HEK293 (cell line): ENCODE measurements around the gene TAPBP.

ENCODE experiments used
- EGR2 ChIP-seq: fragments of 450-650 bp; formaldehyde crosslinking; IDR thresholded peaks from 2 replicates; pipeline ENCODE4 v1.5.1; 2016; ENCODE audit warnings: low read depth, missing biosample characterization, missing genetic modification characterization
- GLIS1 ChIP-seq: fragments of 450-650 bp; formaldehyde crosslinking; IDR thresholded peaks from 2 replicates; pipeline ENCODE4 v1.5.1; 2016; ENCODE audit warnings: missing biosample characterization, missing genetic modification characterization
- KLF16 ChIP-seq: fragments of 450-650 bp; formaldehyde crosslinking; IDR thresholded peaks from 2 replicates; pipeline ENCODE4 v1.5.1; 2017; ENCODE audit warnings: missing biosample characterization, missing genetic modification characterization
- RBAK ChIP-seq: fragments of 450-650 bp; formaldehyde crosslinking; IDR thresholded peaks from 2 replicates; pipeline ENCODE4 v1.5.1; 2016; ENCODE audit warnings: missing biosample characterization, missing genetic modification characterization
- ZFP41 ChIP-seq: fragments of 450-650 bp; formaldehyde crosslinking; IDR thresholded peaks from 2 replicates; pipeline ENCODE4 v1.5.1; 2016; ENCODE audit warnings: missing biosample characterization, missing genetic modification characterization, borderline replicate concordance
- ZNF138 ChIP-seq: fragments of 450-650 bp; formaldehyde crosslinking; IDR thresholded peaks from 2 replicates; pipeline ENCODE4 v1.5.1; 2016; ENCODE audit warnings: missing biosample characterization, missing genetic modification characterization, borderline replicate concordance
- ZNF248 ChIP-seq: fragments of 450-650 bp; formaldehyde crosslinking; IDR thresholded peaks from 2 replicates; pipeline ENCODE4 v1.5.1; 2017; ENCODE audit warnings: missing biosample characterization, missing genetic modification characterization
- ZNF274 ChIP-seq, 2 experiments: fragments of 200-500 bp in 1 of 2; fragments of 450-650 bp in 1 of 2; sonication (Bioruptor generic) in 1 of 2; formaldehyde crosslinking in 1 of 2; IDR thresholded peaks; 2 replicates each; pipeline versions ENCODE4 v1.5.1 to v1.6.1; 2014 to 2016; ENCODE audit warnings: borderline replicate concordance in 1 of 2, inconsistent platforms in 1 of 2, low read length in 1 of 2, missing biosample characterization in 1 of 2, missing genetic modification characterization in 1 of 2
- ZNF324 ChIP-seq: fragments of 450-650 bp; formaldehyde crosslinking; IDR thresholded peaks from 2 replicates; pipeline ENCODE4 v1.5.1; 2016; ENCODE audit warnings: missing biosample characterization, missing genetic modification characterization
- ZNF350 ChIP-seq: fragments of 450-650 bp; formaldehyde crosslinking; IDR thresholded peaks from 2 replicates; pipeline ENCODE4 v1.5.0; 2017; ENCODE audit warnings: missing biosample characterization, mild to moderate bottlenecking, missing genetic modification characterization
- ZNF394 ChIP-seq: fragments of 450-650 bp; formaldehyde crosslinking; IDR thresholded peaks from 2 replicates; pipeline ENCODE4 v1.5.1; 2016; ENCODE audit warnings: missing biosample characterization, missing genetic modification characterization, mild to moderate bottlenecking, moderate library complexity, borderline replicate concordance
- ZNF423 ChIP-seq: fragments of 450-650 bp; formaldehyde crosslinking; IDR thresholded peaks from 2 replicates; pipeline ENCODE4 v1.5.1; 2016; ENCODE audit warnings: missing biosample characterization, missing genetic modification characterization
- ZNF473 ChIP-seq: fragments of 450-650 bp; formaldehyde crosslinking; IDR thresholded peaks from 2 replicates; pipeline ENCODE4 v1.5.1; 2017; ENCODE audit warnings: missing biosample characterization, missing genetic modification characterization
- ZNF521 ChIP-seq: fragments of 450-650 bp; formaldehyde crosslinking; IDR thresholded peaks from 2 replicates; pipeline ENCODE4 v1.5.1; 2017; ENCODE audit warnings: missing biosample characterization, mild to moderate bottlenecking, missing genetic modification characterization
- ZNF664 ChIP-seq: fragments of 450-650 bp; formaldehyde crosslinking; IDR thresholded peaks from 2 replicates; pipeline ENCODE4 v1.5.1; 2016; ENCODE audit warnings: missing biosample characterization, missing genetic modification characterization
- ZNF791 ChIP-seq: fragments of 450-650 bp; formaldehyde crosslinking; IDR thresholded peaks from 2 replicates; pipeline ENCODE4 v1.5.1; 2016; ENCODE audit warnings: missing biosample characterization, missing genetic modification characterization
- ZXDB ChIP-seq: fragments of 450-650 bp; formaldehyde crosslinking; IDR thresholded peaks from 2 replicates; pipeline ENCODE4 v1.5.1; 2016; ENCODE audit warnings: missing biosample characterization, missing genetic modification characterization
- TF ChIP-seq, protein P1 (sequence below): fragments of 450-650 bp; formaldehyde crosslinking; IDR thresholded peaks from 2 replicates; pipeline ENCODE4 v1.5.1; 2017; ENCODE audit warnings: missing biosample characterization, missing genetic modification characterization
- TF ChIP-seq, protein P2 (sequence below): fragments of 450-650 bp; formaldehyde crosslinking; IDR thresholded peaks from 2 replicates; pipeline ENCODE4 v1.5.1; 2016; ENCODE audit warnings: missing biosample characterization, missing genetic modification characterization
- TF ChIP-seq, protein P3 (sequence below): fragments of 450-650 bp; formaldehyde crosslinking; IDR thresholded peaks from 2 replicates; pipeline ENCODE4 v1.5.1; 2016; ENCODE audit warnings: missing biosample characterization, missing genetic modification characterization
- TF ChIP-seq, protein P4 (sequence below): fragments of 450-650 bp; formaldehyde crosslinking; IDR thresholded peaks from 2 replicates; pipeline ENCODE4 v1.5.1; 2017; ENCODE audit warnings: missing biosample characterization, missing genetic modification characterization
- TF ChIP-seq, protein P5 (sequence below): fragments of 450-650 bp; formaldehyde crosslinking; IDR thresholded peaks from 2 replicates; pipeline ENCODE4 v1.5.1; 2016; ENCODE audit warnings: missing biosample characterization, missing genetic modification characterization, low read depth
- TF ChIP-seq, protein P6 (sequence below): fragments of 450-650 bp; formaldehyde crosslinking; IDR thresholded peaks from 2 replicates; pipeline ENCODE4 v1.5.1; 2016; ENCODE audit warnings: missing biosample characterization, missing genetic modification characterization
- TF ChIP-seq, protein P7 (sequence below): fragments of 450-650 bp; formaldehyde crosslinking; IDR thresholded peaks from 2 replicates; pipeline ENCODE4 v1.5.1; 2016; ENCODE audit warnings: missing biosample characterization, missing genetic modification characterization

TAPBP gene

DNA sequence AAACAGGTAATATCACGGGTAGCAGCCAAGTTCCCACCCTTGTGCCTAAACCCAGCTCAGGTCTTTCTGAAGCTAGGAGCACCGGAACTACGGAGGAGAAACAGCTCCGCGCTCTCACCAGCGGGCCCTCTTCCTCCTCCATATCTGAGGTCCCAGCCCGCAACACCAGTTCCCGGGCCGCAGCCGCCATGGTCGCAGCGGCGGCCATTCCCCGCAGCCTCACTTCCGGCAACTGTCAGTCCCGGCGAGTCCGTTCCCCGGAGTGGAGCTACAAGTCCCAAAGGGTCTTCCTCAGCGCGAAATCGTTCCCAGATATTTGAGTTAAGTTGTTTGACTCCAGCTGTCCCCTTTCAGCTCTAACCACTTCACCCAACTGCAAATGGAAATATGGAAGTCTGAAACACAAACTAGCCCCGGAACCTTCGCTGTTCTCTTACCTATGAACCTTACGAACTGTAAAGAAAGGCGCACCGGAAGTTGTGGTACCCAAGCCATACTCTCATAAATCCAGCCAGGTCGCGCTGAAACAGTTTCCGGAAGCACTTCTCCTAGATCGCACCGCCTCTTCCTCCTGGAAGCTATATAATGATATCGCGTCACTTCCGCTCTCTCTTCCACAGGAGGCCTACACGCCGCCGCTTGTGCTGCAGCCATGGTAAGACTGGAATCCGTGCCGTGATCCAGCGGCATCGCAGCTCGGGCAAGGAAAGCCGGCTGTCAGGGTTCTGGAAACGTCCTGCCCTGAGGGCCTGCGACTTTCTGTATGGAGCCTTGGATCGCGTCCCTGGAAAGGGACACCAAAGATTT is 42.2 kb downstream of the TAPBP start, which contains the start of the genes RPS18 and VPS52 (continued):
- no peak for TF ChIP-seq ZNF350 (tag by site-specific recombination)
- TF ChIP-seq, protein P1, sequence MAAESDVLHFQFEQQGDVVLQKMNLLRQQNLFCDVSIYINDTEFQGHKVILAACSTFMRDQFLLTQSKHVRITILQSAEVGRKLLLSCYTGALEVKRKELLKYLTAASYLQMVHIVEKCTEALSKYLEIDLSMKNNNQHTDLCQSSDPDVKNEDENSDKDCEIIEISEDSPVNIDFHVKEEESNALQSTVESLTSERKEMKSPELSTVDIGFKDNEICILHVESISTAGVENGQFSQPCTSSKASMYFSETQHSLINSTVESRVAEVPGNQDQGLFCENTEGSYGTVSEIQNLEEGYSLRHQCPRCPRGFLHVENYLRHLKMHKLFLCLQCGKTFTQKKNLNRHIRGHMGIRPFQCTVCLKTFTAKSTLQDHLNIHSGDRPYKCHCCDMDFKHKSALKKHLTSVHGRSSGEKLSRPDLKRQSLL: 0 out of 2 replicates have a peak, but pooled peaks have one; percentile 4
- TF ChIP-seq, protein P2, sequence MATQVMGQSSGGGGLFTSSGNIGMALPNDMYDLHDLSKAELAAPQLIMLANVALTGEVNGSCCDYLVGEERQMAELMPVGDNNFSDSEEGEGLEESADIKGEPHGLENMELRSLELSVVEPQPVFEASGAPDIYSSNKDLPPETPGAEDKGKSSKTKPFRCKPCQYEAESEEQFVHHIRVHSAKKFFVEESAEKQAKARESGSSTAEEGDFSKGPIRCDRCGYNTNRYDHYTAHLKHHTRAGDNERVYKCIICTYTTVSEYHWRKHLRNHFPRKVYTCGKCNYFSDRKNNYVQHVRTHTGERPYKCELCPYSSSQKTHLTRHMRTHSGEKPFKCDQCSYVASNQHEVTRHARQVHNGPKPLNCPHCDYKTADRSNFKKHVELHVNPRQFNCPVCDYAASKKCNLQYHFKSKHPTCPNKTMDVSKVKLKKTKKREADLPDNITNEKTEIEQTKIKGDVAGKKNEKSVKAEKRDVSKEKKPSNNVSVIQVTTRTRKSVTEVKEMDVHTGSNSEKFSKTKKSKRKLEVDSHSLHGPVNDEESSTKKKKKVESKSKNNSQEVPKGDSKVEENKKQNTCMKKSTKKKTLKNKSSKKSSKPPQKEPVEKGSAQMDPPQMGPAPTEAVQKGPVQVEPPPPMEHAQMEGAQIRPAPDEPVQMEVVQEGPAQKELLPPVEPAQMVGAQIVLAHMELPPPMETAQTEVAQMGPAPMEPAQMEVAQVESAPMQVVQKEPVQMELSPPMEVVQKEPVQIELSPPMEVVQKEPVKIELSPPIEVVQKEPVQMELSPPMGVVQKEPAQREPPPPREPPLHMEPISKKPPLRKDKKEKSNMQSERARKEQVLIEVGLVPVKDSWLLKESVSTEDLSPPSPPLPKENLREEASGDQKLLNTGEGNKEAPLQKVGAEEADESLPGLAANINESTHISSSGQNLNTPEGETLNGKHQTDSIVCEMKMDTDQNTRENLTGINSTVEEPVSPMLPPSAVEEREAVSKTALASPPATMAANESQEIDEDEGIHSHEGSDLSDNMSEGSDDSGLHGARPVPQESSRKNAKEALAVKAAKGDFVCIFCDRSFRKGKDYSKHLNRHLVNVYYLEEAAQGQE (tag by site-specific recombination): peak; percentile 31; the same call in 1 of the 2 replicates
- TF ChIP-seq ZNF138 (tag by site-specific recombination): no peak
- TF ChIP-seq ZNF394: peak; percentile 73
- TF ChIP-seq, protein P3, sequence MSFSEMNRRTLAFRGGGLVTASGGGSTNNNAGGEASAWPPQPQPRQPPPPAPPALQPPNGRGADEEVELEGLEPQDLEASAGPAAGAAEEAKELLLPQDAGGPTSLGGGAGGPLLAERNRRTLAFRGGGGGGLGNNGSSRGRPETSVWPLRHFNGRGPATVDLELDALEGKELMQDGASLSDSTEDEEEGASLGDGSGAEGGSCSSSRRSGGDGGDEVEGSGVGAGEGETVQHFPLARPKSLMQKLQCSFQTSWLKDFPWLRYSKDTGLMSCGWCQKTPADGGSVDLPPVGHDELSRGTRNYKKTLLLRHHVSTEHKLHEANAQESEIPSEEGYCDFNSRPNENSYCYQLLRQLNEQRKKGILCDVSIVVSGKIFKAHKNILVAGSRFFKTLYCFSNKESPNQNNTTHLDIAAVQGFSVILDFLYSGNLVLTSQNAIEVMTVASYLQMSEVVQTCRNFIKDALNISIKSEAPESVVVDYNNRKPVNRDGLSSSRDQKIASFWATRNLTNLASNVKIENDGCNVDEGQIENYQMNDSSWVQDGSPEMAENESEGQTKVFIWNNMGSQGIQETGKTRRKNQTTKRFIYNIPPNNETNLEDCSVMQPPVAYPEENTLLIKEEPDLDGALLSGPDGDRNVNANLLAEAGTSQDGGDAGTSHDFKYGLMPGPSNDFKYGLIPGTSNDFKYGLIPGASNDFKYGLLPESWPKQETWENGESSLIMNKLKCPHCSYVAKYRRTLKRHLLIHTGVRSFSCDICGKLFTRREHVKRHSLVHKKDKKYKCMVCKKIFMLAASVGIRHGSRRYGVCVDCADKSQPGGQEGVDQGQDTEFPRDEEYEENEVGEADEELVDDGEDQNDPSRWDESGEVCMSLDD: peak; percentile 75
- TF ChIP-seq, protein P4, sequence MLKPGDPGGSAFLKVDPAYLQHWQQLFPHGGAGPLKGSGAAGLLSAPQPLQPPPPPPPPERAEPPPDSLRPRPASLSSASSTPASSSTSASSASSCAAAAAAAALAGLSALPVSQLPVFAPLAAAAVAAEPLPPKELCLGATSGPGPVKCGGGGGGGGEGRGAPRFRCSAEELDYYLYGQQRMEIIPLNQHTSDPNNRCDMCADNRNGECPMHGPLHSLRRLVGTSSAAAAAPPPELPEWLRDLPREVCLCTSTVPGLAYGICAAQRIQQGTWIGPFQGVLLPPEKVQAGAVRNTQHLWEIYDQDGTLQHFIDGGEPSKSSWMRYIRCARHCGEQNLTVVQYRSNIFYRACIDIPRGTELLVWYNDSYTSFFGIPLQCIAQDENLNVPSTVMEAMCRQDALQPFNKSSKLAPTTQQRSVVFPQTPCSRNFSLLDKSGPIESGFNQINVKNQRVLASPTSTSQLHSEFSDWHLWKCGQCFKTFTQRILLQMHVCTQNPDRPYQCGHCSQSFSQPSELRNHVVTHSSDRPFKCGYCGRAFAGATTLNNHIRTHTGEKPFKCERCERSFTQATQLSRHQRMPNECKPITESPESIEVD (tag by site-specific recombination): no peak
- peak; percentile 92 for TF ChIP-seq ZXDB (tag by site-specific recombination)
- TF ChIP-seq, protein P5, sequence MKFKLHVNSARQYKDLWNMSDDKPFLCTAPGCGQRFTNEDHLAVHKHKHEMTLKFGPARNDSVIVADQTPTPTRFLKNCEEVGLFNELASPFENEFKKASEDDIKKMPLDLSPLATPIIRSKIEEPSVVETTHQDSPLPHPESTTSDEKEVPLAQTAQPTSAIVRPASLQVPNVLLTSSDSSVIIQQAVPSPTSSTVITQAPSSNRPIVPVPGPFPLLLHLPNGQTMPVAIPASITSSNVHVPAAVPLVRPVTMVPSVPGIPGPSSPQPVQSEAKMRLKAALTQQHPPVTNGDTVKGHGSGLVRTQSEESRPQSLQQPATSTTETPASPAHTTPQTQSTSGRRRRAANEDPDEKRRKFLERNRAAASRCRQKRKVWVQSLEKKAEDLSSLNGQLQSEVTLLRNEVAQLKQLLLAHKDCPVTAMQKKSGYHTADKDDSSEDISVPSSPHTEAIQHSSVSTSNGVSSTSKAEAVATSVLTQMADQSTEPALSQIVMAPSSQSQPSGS (tag by site-specific recombination): 0 out of 2 replicates have a peak, but pooled peaks have one; percentile 5
- no peak; the same call in none of the 2 replicates for TF ChIP-seq ZNF324 (tag by site-specific recombination)
- peak; percentile 51; the same call in 1 of the 2 replicates for TF ChIP-seq KLF16
- no peak for TF ChIP-seq RBAK (tag by site-specific recombination)
- no peak for TF ChIP-seq EGR2 (tag by site-specific recombination)
- TF ChIP-seq ZNF791 (tag by site-specific recombination): no peak
- no peak for TF ChIP-seq ZNF473 (tag by site-specific recombination)
- no peak for TF ChIP-seq ZNF664 (tag by site-specific recombination)
- 0 out of 2 replicates have a peak, but pooled peaks have one; percentile 10 for TF ChIP-seq ZNF423 (tag by site-specific recombination)
- TF ChIP-seq ZFP41 (tag by site-specific recombination): no peak
- TF ChIP-seq, protein P6, sequence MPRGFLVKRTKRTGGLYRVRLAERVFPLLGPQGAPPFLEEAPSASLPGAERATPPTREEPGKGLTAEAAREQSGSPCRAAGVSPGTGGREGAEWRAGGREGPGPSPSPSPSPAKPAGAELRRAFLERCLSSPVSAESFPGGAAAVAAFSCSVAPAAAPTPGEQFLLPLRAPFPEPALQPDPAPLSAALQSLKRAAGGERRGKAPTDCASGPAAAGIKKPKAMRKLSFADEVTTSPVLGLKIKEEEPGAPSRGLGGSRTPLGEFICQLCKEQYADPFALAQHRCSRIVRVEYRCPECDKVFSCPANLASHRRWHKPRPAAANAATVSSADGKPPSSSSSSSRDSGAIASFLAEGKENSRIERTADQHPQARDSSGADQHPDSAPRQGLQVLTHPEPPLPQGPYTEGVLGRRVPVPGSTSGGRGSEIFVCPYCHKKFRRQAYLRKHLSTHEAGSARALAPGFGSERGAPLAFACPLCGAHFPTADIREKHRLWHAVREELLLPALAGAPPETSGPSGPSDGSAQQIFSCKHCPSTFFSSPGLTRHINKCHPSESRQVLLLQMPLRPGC (tag by site-specific recombination): peak; percentile 64
- no peak for TF ChIP-seq GLIS1 (tag by site-specific recombination)
- TF ChIP-seq ZNF248 (tag by site-specific recombination): no peak
- no peak for TF ChIP-seq ZNF274 (IDR thresholded peaks at IDR 0.05; ENCODE audit: low read length)
- no peak for TF ChIP-seq ZNF274 (tag by site-specific recombination; IDR thresholded peaks at IDR 0.05; ENCODE audit: borderline replicate concordance)
- no peak for TF ChIP-seq ZNF521
- TF ChIP-seq, protein P7, sequence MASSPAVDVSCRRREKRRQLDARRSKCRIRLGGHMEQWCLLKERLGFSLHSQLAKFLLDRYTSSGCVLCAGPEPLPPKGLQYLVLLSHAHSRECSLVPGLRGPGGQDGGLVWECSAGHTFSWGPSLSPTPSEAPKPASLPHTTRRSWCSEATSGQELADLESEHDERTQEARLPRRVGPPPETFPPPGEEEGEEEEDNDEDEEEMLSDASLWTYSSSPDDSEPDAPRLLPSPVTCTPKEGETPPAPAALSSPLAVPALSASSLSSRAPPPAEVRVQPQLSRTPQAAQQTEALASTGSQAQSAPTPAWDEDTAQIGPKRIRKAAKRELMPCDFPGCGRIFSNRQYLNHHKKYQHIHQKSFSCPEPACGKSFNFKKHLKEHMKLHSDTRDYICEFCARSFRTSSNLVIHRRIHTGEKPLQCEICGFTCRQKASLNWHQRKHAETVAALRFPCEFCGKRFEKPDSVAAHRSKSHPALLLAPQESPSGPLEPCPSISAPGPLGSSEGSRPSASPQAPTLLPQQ (tag by site-specific recombination): 0 out of 2 replicates have a peak, but pooled peaks have one; percentile 56
